ENCODE measurements around the gene ADAP1. TPM values are rescaled to one million over a fixed set of nuclear protein-coding genes. Genes with fewer than 3 reads are reported as not detected.
A peak's percentile ranks its signal among the peaks of the same experiment; 100 is the strongest.

The ADAP1 gene
- total RNA-seq, 2 donors from 2014 or later: 3.8 to 6.5 TPM

- WGBS, 2 experiments (ENCODE audit: insufficient coverage in 1 of 2, insufficient read length in 1 of 2): 92 to 94% methylated on average over 14 of the region's 14 CpGs
- H3K9ac ChIP-seq (ENCODE audit: extremely low read depth, low read length, poor library complexity, severe bottlenecking): no peak overlapping the region
- no peaks in the 10 kb centered on the region for H3K9me3 ChIP-seq (ENCODE audit: control insufficient read depth, low read length)
- H3K27ac ChIP-seq (ENCODE audit: low read depth, low read length): no peak overlapping the region
- peaks cover 69% of the 10 kb centered on the region for H3K36me3 Mint-ChIP-seq (ENCODE audit: low read depth)
- no peaks in the 10 kb centered on the region for H3K4me1 Mint-ChIP-seq
- H3K27ac Mint-ChIP-seq: peak overlapping the region; percentile 24
- DNase-seq: no peak
- no peak overlapping the region for H3K4me3 ChIP-seq (ENCODE audit: low read length)
- H3K9me3 Mint-ChIP-seq: peaks cover 4% of the 10 kb centered on the region
- H3K4me1 ChIP-seq (ENCODE audit: control insufficient read depth, insufficient read depth, low read length): no peaks in the 10 kb centered on the region
- no peak for TF ChIP-seq CTCF (conservative IDR thresholded peaks at IDR 0.05)
- peaks cover 73% of the 10 kb centered on the region for H3K36me3 ChIP-seq (ENCODE audit: control insufficient read depth, insufficient read depth, low read length)
- no peak overlapping the region for H3K4me3 Mint-ChIP-seq
- H3K27me3 Mint-ChIP-seq (ENCODE audit: insufficient read depth): no peaks in the 10 kb centered on the region
- H3K27me3 ChIP-seq (ENCODE audit: control insufficient read depth, insufficient read depth, low read length, poor library complexity, severe bottlenecking): no peaks in the 10 kb centered on the region
Observed at GRCh38 chr7:849145-849544, 105.3 kb downstream of the ADAP1 start.

Other genes starting within 250 kb of the ADAP1 start
- gene DNAAF5, start 228.0 kb downstream of the ADAP1 start, total RNA-seq: 10 to 100 TPM; 54.2 to 54.3 TPM
- gene PRKAR1B, start 227.4 kb downstream of the ADAP1 start, total RNA-seq: 10 to 100 TPM; 33.5 to 43.2 TPM
- gene SUN1, start 122.2 kb downstream of the ADAP1 start, total RNA-seq: 100 to 1,000 TPM; 133 to 136 TPM
- 10 to 100 TPM; 73.3 to 84.3 TPM for gene GET4, start 78.1 kb downstream of the ADAP1 start, total RNA-seq
- 10 to 100 TPM; 15.0 to 18.5 TPM for gene COX19, start 20.9 kb upstream of the ADAP1 start, total RNA-seq
- not detected for gene CYP2W1, start 28.5 kb upstream of the ADAP1 start, total RNA-seq
- gene GPR146, start 89.9 kb upstream of the ADAP1 start, total RNA-seq: under 1 TPM; 0.66 to 0.75 TPM
- gene GPER1, start 133.4 kb upstream of the ADAP1 start, total RNA-seq: under 1 TPM; 0.35 to 0.51 TPM
- 10 to 100 TPM; 14.9 to 17.1 TPM for gene ZFAND2A, start 205.5 kb upstream of the ADAP1 start, total RNA-seq